Measurements from ENCODE around the gene SPARCL1. TPM values are rescaled to one million over a fixed set of nuclear protein-coding genes. Genes with fewer than 3 reads are reported as not detected.

The SPARCL1 gene
- total and polyA plus RNA-seq, 2 donors (not counting 1 experiment from before 2014, with no cell fraction given): not detected

DNA sequence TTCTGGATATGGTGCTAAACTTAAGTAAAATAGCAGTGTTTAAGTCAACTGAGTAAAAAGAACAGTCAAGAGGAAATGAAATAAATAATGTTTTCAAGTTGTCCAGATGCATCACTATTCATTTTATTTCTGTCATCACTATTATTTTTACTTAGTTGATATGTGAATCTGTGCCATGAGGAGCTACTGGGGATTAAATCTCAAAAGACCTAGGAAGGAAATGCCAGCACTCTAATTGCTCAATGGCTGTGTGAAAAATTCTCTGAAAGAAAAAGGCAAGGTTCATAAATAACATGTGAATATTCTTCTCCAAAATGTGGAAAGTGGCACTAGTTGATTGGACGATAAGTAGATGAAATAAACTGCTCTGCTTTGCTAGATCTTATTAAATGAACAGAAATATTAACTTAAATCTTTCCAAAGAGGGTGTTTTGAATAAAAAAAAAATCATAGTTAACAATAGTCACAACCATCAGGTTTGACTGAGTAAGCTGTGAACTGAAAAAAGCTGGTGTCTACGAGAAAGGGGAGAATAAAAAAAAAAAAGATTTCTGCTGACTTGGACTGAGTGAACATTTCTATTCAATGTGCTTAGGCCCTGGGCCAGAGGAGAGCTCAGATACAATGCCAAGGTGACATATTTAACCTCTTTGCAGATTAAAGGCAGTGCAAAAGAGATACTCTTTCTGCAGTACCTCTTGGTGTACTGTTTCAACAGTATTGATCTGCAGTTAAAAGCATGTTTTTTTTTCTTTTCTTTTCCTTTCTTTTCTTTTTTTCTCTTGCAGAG, 1.6 kb downstream of the SPARCL1 start:
- CTCF ChIA-PET: no interaction called here
- H3K4me3 Mint-ChIP-seq: no peak overlapping the region
- POLR2A ChIA-PET: no interaction called here
- H3K27me3 Mint-ChIP-seq: no peaks in the 10 kb centered on the region
- Histone ChIP-seq H3K27me3 (replicated peaks in 1 of 4; ENCODE audit: control extremely low read depth in 1 of 4, control insufficient read depth in 3 of 4, insufficient read depth in 4 of 4, low read length in 3 of 4) (no peaks in the 10 kb centered on the region), H3K4me2 (replicated peaks; ENCODE audit: low read depth, low read length, poor library complexity, severe bottlenecking) (no peak overlapping the region), H3K27ac (ENCODE audit: low read length in 2 of 2) (no peak overlapping the region), H3K4me1 (ENCODE audit: control insufficient read depth in 2 of 2, insufficient read depth in 2 of 2, low read length in 2 of 2) (no peaks in the 10 kb centered on the region), H3K79me2 (ENCODE audit: control insufficient read depth, insufficient read depth, low read length) (no peaks in the 10 kb centered on the region), H3K9me3 (ENCODE audit: control extremely low read depth in 1 of 3, control insufficient read depth in 2 of 3, insufficient read depth in 1 of 3, low read length in 2 of 3) (peaks cover 2 to 5% (median 4%) of the 10 kb centered on the region in 3 donors), H4K20me1 (ENCODE audit: control insufficient read depth, insufficient read depth, low read length, poor library complexity, severe bottlenecking) (no peaks in the 10 kb centered on the region), H3K9ac (ENCODE audit: low read length) (no peak overlapping the region), H2AFZ (ENCODE audit: insufficient read depth, low read depth, low read length, poor library complexity, severe bottlenecking) (no peak overlapping the region), H3K4me3 (ENCODE audit: control extremely low read depth in 1 of 5, extremely low read depth in 1 of 5, insufficient read depth in 1 of 5, low read depth in 2 of 5, low read length in 4 of 5) (no peak overlapping the region), H3K36me3 (replicated peaks in 1 of 2; ENCODE audit: control extremely low read depth in 1 of 2, control insufficient read depth in 1 of 2, extremely low read depth in 1 of 2, insufficient read depth in 2 of 2, low read length in 1 of 2) (no peaks in the 10 kb centered on the region)
- WGBS (ENCODE audit: insufficient coverage): 100% methylated on average over 1 of the region's 2 CpGs
- intact Hi-C loops (cut with micrococcal nuclease): no loop called here
- peaks cover 7% of the 10 kb centered on the region for H3K4me1 Mint-ChIP-seq
- H3K9me3 Mint-ChIP-seq (ENCODE audit: insufficient read depth): peaks cover 8% of the 10 kb centered on the region
- TF ChIP-seq, protein P1, sequence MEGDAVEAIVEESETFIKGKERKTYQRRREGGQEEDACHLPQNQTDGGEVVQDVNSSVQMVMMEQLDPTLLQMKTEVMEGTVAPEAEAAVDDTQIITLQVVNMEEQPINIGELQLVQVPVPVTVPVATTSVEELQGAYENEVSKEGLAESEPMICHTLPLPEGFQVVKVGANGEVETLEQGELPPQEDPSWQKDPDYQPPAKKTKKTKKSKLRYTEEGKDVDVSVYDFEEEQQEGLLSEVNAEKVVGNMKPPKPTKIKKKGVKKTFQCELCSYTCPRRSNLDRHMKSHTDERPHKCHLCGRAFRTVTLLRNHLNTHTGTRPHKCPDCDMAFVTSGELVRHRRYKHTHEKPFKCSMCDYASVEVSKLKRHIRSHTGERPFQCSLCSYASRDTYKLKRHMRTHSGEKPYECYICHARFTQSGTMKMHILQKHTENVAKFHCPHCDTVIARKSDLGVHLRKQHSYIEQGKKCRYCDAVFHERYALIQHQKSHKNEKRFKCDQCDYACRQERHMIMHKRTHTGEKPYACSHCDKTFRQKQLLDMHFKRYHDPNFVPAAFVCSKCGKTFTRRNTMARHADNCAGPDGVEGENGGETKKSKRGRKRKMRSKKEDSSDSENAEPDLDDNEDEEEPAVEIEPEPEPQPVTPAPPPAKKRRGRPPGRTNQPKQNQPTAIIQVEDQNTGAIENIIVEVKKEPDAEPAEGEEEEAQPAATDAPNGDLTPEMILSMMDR (IDR thresholded peaks at IDR 0.05): no peak
- no peak for TF ChIP-seq EZH2 (IDR thresholded peaks at IDR 0.05; ENCODE audit: borderline replicate concordance, insufficient read depth, low read depth, low read length, poor library complexity, severe bottlenecking)
- ATAC-seq (ENCODE audit: low read depth): no peak
- DNase-seq: no peak
- no peak overlapping the region for H3K27ac Mint-ChIP-seq

DNA sequence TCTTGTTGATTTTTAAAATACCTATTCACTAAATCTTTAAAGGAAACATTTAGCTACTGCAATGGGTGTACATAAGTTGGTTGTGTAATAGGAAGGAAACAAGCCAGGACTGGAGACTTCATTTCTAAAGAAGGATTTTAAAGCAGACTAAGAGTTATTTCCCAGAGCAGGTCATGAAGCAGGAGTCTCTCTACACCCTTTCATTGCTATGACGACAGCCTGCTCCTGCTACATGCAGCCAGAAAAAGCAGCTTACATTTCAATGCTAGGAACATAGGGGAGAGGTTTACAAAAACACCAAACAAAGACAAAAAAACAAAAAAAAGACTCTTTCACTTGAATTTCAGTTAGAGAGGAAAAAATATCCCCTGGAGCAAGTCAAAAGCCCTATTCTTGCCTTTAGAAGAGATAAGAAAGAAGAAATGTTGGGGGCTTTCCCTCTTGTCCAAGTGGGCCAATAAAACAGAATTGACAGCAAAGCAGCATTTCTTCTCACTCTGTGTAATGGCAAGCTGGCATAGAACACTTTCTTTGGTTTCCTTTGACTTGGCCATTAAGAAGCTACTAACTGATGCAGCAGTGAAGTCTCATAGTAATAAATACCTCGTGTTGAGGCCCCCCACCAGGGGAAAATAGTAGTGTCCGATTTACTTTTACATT, 3.4 kb downstream of the SPARCL1 start:
- no peak overlapping the region for H3K4me3 ChIP-seq (ENCODE audit: control extremely low read depth in 1 of 5, extremely low read depth in 1 of 5, insufficient read depth in 1 of 5, low read depth in 2 of 5, low read length in 4 of 5)
- H3K27me3 ChIP-seq (replicated peaks in 1 of 4; ENCODE audit: control extremely low read depth in 1 of 4, control insufficient read depth in 3 of 4, insufficient read depth in 4 of 4, low read length in 3 of 4): no peaks in the 10 kb centered on the region
- WGBS (ENCODE audit: insufficient coverage): no CpG with 5 or more reads among the region's 3 CpGs
- TF ChIP-seq, protein P1 (IDR thresholded peaks at IDR 0.05): no peak
- no peak for TF ChIP-seq EZH2 (IDR thresholded peaks at IDR 0.05; ENCODE audit: borderline replicate concordance, insufficient read depth, low read depth, low read length, poor library complexity, severe bottlenecking)
- intact Hi-C loops (cut with micrococcal nuclease): no loop called here
- H3K79me2 ChIP-seq (ENCODE audit: control insufficient read depth, insufficient read depth, low read length): no peaks in the 10 kb centered on the region
- no peak overlapping the region for H2AFZ ChIP-seq (ENCODE audit: insufficient read depth, low read depth, low read length, poor library complexity, severe bottlenecking)
- no peak for ATAC-seq (ENCODE audit: low read depth)
- no peaks in the 10 kb centered on the region for H3K4me1 ChIP-seq (ENCODE audit: control insufficient read depth in 2 of 2, insufficient read depth in 2 of 2, low read length in 2 of 2)
- no peak overlapping the region for H3K4me2 ChIP-seq (replicated peaks; ENCODE audit: low read depth, low read length, poor library complexity, severe bottlenecking)
- no peak for DNase-seq
- no peaks in the 10 kb centered on the region for H3K36me3 ChIP-seq (replicated peaks in 1 of 2; ENCODE audit: control extremely low read depth in 1 of 2, control insufficient read depth in 1 of 2, extremely low read depth in 1 of 2, insufficient read depth in 2 of 2, low read length in 1 of 2)
- Mint-ChIP-seq H3K27ac (no peak overlapping the region), H3K4me3 (no peak overlapping the region), H3K27me3 (no peaks in the 10 kb centered on the region), H3K9me3 (ENCODE audit: insufficient read depth) (peaks cover 8% of the 10 kb centered on the region), H3K4me1 (peaks cover 14% of the 10 kb centered on the region)
- POLR2A ChIA-PET: no interaction called here
- H3K9me3 ChIP-seq (ENCODE audit: control extremely low read depth in 1 of 3, control insufficient read depth in 2 of 3, insufficient read depth in 1 of 3, low read length in 2 of 3): peaks cover 2 to 5% (median 4%) of the 10 kb centered on the region in 3 donors
- H3K9ac ChIP-seq (ENCODE audit: low read length): no peak overlapping the region
- H3K27ac ChIP-seq (ENCODE audit: low read length in 2 of 2): no peak overlapping the region
- CTCF ChIA-PET: no interaction called here
- H4K20me1 ChIP-seq (ENCODE audit: control insufficient read depth, insufficient read depth, low read length, poor library complexity, severe bottlenecking): no peaks in the 10 kb centered on the region

All from B cell (primary cell).